GM19452 (cell line): ENCODE measurements around the gene TIGD1.

Source experiments
- ATAC-seq: cut with Tn5 transposase; IDR thresholded peaks from one replicate; pipeline ENCODE4 v1.9.1; 2021; ENCODE audit not compliant: unreplicated experiment

The TIGD1 gene

DNA sequence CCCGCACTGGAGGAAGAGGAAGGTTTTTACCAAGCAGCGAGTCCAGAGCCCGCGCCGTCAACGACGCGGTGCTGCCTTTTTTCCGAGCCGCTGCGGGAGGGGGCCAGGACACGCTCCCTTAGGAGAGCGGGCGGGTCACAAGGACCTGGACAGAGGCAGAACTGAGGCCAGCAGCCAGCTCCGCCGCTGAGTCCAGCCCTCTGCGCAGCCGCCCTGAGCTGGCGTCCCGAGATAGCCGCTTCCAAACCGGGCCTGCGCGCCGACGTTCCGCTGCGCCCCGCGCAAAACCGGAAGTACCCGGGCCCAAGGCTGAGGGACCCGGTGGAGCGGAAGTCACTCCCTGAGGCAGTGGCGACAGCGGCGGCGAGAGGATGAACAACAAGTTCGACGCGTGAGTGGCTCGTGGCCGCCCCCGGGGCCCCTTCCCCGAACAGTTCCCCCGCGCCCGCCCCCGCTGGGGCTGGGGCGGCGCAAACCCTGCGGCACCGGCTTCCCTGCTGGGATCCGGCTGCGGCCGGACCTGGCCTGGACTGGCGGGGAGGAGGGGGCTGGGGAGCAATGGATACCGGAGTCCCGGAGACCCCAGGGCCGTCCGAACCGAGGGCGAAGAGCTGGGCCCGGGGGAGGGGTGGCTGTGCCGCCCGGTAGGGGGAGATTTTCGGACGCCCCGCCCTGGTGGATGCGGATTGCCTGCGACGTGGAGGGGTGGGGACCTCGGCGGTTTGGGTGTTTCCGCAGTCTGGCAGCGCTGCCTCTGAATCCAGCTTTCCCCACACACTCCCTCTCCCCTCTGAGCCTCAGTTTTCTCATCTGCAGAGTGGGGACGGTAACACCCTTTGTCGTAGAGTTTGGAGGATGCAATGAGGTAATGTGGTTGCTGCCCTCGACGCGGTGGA lies at the start of gene TIGD1, which contains the start of gene EIF4E2:
TSS of gene TIGD1 (minus strand) at position 204 of the 896 bp plus-strand sequence. CDS start 675 bp downstream, outside the sequence.
TSS of gene EIF4E2 (plus strand) at position 336 of the 896 bp plus-strand sequence. CDS start at position 372, 36 bp downstream.
- peak; percentile 93 for ATAC-seq

- ATAC-seq: no peak
Observed at GRCh38 chr2:232598293-232598692, 47.9 kb upstream of the TIGD1 start.

DNA sequence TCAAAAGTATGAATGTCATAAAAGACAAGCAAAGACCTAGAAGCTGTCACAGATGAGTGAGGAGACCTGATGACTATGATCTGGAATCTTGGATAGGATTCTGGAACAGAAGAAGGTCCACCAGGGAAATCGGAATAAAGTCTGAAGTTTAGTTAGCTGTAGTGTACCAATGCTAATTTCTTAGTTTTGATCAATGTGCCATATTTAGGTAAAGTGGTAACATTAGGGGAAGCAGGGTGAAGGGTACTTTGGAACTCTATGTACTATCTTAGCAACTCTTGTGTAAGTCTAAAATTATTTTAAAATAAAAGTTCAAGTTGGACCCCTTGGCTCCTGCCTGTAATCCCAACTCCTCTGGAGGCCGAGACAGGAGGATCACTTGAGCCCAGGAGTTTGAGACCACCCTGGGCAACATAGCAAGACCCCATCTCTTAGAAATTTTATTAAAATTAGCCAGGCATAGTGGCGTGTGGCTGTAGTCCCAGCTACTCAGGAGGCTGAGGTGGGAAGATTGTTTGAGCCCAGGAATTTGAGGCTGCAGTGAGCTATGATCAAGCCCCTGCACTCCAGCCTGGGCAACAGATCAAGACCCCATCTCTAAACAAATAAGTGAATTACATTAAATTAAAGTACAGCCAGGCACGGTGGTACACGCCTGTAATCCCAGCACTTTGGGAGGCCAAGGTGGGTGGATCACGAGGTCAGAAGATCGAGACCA lies 47.2 kb upstream of the TIGD1 start:
- no peak for ATAC-seq

DNA sequence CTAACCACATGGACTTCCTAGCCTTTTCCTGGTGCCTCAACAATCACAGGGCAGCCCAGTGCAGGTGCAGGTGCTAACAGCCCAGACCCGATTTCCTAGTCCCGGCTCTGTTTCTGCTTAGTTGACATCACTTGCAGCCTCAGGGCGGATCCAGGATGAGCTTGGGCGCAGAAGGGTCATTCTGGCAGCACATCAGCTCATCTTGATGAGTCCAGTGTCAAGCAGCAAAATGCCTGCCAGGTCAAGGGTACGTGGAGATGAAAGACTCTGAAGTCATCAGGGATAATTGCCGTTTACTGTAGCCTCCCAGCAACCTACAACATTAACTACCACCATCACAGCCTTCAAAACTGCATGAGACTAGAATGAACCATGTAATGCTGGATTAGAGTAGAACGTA lies 43.6 kb upstream of the TIGD1 start:
- ATAC-seq: no peak

- ATAC-seq: no peak
Observed at GRCh38 chr2:232592772-232593395, 42.5 kb upstream of the TIGD1 start.

GRCh38 chr2:232588680-232589585 lies 38.6 kb upstream of the TIGD1 start:
- no peak for ATAC-seq

DNA sequence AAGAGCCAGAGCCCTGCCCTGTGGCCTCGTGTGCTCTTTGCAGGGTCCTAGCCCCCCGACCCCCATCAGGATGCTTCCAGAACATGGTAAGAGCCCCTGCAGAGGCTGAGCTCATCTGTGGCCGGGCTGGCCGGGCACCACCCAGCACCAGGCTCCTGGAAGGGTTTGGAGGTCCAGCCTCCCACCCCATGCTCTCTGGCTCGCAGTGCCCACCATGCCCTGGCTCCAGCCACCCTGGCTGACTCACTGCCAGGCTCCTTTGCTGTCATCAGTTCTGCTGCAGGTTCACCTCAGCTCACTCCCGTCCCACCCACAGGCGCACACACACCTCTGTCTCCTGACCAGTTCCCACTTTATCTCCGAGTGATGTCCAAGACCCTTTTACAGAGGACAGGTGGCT lies 37.7 kb upstream of the TIGD1 start:
- ATAC-seq: no peak

DNA sequence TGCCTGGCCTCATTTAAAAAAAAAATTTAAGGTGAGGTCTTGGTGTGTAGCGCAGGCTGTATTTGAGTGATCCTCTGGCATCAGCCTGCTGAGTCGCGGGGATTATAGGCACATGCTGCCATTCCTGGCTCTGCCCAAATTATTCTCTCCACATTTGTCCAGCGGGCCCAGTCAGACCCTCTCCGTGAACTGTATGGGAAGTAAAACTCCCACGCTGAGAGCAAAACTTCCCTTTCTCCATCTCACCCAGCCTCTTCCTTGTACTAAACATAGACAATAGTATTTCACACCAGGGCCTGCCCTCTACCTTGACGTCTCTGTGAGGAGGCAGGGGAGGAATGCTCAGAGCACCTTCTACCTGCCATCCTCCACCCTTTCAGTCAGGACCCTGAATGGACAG lies 37.2 kb upstream of the TIGD1 start:
- ATAC-seq: no peak

DNA sequence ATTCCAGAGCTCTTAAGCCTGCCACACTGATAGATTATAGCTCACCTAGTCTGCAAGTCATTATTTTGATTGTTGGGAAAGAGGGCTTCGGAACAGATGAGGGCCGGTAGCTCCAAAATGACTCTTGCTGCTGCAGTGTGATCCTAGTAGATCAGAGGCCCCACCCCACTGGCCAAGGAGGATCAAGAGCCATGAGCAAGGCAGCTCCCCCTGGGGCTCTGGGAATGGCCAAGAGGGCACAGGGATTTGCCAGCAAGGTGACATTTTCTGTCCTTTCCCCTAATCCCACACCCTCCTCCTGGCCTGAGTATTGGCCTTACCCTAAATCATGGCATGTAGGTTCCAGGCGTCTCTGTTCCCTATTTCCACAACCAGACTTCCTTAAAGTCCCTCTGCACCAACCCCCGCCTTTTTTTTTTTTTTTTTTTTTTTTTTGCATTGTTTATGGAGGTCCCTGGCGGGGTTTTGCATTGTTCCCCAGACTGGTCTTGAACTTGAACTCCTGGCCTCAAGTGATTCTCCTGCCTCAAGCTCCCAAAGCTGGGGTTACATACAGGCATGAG lies 36.7 kb upstream of the TIGD1 start:
- ATAC-seq: no peak

DNA sequence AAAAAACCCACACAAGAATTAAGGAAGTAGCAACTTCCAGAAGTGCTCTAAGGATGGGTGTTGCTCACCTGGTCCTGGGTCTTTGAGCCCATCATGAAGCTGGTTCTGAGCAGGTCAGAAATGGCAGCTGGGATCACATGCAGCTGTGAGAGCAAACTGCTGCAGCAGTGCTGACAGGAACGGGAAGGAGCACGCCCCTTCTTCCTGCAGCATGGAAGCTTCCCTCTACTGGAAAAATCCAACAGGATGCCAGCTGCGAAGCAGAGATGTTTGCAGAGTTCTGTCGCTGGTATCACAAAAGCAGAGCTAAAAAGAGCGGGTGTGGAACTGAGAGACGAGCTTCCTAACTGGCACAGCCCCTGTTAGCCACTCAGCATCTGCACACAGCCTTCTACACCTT lies 33.9 kb upstream of the TIGD1 start:
- ATAC-seq: no peak

DNA sequence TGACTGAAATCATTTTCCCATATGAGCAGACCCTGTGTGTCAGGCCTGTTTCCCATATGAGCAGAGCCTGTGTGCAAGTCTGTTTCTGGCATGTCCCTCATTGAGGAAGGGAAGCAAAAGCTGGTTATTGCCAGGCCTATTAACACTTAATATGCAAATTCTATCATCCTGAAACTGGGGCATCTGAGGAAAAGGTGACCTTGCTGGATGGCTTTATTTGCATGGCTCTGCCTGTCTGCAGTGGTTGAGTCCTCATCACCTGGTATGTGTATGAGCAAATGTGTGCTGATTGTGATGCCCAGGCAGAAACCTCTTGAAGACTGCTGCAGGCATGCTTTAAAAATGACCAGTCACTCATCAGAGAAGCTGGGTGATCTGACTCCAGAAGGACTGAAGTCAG lies 31.4 kb upstream of the TIGD1 start:
- peak; percentile 73 for ATAC-seq

DNA sequence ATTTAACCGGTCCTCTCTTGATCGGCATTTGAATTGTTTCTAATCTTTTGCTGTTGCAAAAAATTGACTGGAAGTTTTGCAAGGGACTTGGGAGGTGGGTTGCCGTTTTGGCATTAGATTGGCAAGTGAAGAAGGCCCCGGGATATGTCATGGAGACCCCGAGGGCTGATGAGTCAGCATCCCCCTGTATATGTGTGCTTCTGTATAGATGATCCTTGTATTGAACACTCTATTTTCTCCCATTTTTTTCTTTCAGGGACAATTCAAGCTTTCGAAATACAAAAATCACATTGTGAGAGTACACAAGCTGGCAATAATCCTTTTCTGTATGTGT lies 30.3 kb upstream of the TIGD1 start:
- ATAC-seq: no peak

DNA sequence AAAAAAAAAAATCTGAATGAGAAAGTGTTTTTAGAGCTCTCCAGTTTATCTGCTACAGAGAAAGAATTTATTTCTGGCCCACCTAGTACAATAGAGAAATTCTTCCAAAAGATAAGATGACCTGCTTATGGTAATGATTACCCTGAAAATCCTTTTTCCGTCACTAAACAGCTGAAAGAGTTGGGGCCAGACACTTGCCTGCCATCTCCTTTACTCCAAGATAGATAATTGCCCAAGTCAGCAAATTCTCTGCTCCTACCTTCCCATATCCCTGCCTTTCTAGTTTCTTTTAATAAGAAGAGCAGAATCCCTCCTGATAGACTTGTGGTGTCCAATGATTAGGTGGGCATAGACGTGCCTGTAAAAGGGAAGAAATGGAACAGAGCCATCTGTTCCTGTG lies 28.3 kb upstream of the TIGD1 start:
- no peak for ATAC-seq

- ATAC-seq: no peak
Observed at GRCh38 chr2:232577841-232578240, 27.5 kb upstream of the TIGD1 start.

DNA sequence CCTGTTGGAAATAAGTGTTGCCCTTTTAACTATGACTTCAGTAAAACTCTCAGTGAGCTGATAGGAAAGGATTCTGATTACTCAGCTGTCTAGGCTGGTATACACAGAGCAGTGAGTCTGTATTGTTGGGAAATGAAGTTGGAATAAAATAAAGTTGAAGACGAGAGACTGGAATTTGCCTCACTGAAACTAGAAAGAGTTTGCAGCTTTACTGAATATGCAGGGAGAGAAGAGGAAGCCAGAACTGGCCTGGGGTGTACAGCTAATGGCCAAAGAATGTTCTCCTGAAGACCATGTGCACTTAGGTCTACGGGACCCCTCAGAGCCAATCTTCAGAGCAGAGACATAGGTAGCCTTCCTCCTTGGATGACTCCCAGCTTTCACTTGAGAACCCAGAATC lies 26.6 kb upstream of the TIGD1 start:
- no peak for ATAC-seq

DNA sequence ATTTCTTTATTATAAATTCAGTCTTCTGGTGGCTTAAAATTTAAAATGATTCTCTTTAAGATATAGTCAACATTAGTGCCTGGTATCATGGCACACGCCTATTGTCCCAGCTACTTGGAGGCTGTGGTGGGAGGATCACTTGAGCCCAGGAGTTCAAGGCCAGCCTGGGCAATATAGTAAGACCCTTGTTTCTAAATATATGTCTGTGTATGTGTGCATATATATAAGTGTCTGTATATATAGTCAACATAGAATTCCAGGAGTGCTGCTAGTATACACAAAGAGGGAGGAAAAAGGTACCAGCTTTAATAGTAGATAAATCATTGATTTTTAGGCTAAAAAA lies 25.0 kb upstream of the TIGD1 start:
- ATAC-seq: no peak

- ATAC-seq: no peak
Observed at GRCh38 chr2:232574674-232575403, 24.5 kb upstream of the TIGD1 start.

DNA sequence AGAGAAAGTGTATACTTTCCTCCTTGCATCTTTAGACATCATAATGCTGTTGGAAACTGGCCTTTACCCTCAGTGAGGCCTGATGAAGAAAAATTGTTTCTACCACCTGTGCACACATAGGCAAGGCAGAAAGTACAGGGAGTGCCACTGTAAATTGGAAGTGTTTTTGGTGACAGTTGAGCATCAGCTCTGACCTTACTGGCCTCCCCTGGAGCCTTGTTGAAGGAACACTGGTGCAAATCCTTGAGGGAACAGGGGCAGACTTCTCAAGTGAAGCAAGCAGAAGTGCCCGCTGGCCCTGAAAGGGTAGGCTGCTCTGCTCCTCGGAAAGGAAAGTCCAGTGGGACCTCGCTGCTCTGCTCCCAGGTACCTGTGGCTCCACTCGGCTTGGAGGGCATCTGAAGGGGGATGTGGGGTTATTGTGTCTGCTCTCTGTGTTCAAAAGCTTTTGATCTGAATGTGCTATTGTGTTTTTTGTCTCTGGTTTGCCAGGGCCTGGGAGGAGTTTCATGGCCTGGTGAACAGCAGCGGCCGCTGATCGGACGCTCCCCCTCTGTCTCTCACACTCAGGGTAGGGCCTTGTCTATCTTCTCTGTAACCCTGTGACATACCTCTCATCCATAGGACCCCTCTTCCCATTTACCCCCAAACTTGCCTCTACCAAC lies 23.5 kb upstream of the TIGD1 start:
- no peak for ATAC-seq

DNA sequence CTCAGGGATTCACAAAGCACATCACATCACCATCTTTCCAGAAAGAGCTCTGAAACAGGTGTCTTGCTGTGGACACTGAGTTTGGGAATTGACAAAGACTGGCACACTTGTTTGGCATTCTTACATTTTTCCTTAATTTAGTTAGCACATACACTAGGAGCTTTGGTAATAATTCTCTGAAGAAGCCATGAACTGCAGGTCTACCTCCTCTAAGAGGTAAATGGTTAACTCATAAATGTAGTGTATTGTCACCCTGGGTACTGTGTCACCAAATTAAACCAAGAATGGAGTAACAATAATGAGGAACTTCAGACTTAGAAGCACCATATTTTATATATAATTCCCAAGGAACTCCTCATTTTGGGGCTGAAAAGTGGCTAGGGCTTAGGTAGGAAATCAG lies 22.7 kb upstream of the TIGD1 start:
- ATAC-seq: no peak
